ENCODE data around the gene SCD5. TPM values are rescaled to one million over a fixed set of nuclear protein-coding genes. Genes with fewer than 3 reads are reported as not detected.

SCD5 gene
- total RNA-seq, 6 experiments from 2014 or later, result 0.62 to 1.4 (median 0.96) TPM

GRCh38 chr4:82629238-82630000, 169.2 kb downstream of the SCD5 start:
- no peaks in the 10 kb centered on the region for H3K4me1 ChIP-seq
- no peak overlapping the region for H3K27ac ChIP-seq
- intact Hi-C loops (cut with DNase I), result no loop called here
- no peaks in the 10 kb centered on the region for H3K36me3 ChIP-seq
- 93% methylated on average over 2 of the region's 2 CpGs for WGBS (ENCODE audit: insufficient coverage, low coverage, low lambda C conversion rate, missing lambda C conversion rate)
- no peak overlapping the region for H3K4me3 ChIP-seq
- no peak for ATAC-seq
- no peak for TF ChIP-seq POLR2A (IDR thresholded peaks at IDR 0.05)
- TF ChIP-seq, protein P1, sequence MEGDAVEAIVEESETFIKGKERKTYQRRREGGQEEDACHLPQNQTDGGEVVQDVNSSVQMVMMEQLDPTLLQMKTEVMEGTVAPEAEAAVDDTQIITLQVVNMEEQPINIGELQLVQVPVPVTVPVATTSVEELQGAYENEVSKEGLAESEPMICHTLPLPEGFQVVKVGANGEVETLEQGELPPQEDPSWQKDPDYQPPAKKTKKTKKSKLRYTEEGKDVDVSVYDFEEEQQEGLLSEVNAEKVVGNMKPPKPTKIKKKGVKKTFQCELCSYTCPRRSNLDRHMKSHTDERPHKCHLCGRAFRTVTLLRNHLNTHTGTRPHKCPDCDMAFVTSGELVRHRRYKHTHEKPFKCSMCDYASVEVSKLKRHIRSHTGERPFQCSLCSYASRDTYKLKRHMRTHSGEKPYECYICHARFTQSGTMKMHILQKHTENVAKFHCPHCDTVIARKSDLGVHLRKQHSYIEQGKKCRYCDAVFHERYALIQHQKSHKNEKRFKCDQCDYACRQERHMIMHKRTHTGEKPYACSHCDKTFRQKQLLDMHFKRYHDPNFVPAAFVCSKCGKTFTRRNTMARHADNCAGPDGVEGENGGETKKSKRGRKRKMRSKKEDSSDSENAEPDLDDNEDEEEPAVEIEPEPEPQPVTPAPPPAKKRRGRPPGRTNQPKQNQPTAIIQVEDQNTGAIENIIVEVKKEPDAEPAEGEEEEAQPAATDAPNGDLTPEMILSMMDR (IDR thresholded peaks at IDR 0.05), result no peak
- DNase-seq, result no peak
- no peaks in the 10 kb centered on the region for H3K27me3 ChIP-seq
- H3K9me3 ChIP-seq, result no peaks in the 10 kb centered on the region

DNA sequence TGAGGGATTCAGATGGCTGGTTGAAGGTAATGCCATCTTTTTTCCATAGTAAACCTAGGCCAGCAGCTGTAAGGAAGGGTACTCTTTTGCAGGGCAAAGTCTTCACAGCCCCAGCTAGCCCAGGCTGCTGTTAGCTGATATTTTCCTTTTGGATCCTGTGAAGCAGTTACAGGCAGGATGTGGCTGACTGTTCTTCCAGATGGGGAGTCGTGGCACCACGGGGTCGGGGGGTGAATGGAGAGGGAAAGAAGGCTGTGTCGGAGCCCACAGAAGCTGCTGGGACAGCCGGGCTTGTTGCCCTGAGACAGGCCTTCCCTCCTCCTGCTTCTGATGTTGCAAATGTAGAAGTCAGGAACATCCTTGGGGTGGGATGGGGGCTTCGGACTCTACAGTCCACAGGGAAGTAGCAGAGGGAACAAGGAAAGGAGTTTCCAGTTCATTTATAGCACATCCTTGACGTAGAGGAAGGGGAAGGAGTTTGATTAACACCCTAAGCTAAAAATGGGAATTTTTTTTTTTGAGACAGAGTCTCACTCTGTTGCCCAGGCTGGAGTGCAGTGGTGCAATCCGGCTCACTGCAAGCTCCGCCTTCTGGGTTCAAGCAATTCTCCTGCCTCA, 172.2 kb downstream of the SCD5 start:
- no peak for TF ChIP-seq POLR2A (IDR thresholded peaks at IDR 0.05)
- TF ChIP-seq, protein P1 (IDR thresholded peaks at IDR 0.05), result no peak
- intact Hi-C loops (cut with DNase I), result no loop called here
- H3K9me3 ChIP-seq, result no peaks in the 10 kb centered on the region
- ATAC-seq (peak in 1 of 4 donors; percentile 15), DNase-seq (no peak)
- no peaks in the 10 kb centered on the region for H3K4me1 ChIP-seq
- no peak overlapping the region for H3K4me3 ChIP-seq
- WGBS (ENCODE audit: insufficient coverage, low coverage, low lambda C conversion rate, missing lambda C conversion rate), result 39% methylated on average over 6 of the region's 9 CpGs
- no peaks in the 10 kb centered on the region for H3K27me3 ChIP-seq
- H3K36me3 ChIP-seq, result no peaks in the 10 kb centered on the region
- no peak overlapping the region for H3K27ac ChIP-seq

DNA sequence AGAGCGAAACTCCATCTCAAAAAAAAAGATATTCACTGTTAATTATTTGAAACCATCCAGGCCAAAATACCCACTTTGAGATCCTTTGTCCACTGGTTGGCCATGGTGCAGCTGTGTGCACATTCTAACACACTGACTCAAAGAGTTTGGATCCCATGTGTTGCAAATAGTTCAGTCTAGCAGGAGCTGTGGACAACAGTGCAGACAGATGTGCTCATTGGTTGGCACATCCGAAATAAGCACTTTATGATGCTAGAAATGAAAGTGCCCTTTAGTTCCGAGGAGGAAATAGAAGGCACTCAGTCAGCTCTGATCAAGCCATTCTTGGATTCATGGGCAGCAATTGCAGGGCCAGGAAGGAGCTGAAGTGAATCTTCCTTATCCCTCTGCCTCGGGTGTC, 173.8 kb downstream of the SCD5 start:
- WGBS (ENCODE audit: insufficient coverage, low coverage, low lambda C conversion rate, missing lambda C conversion rate), result 100% methylated on average over 2 of the region's 4 CpGs
- H3K4me1 ChIP-seq, result no peaks in the 10 kb centered on the region
- ATAC-seq (no peak), DNase-seq (no peak)
- no peaks in the 10 kb centered on the region for H3K36me3 ChIP-seq
- no peaks in the 10 kb centered on the region for H3K9me3 ChIP-seq
- TF ChIP-seq POLR2A (IDR thresholded peaks at IDR 0.05), result no peak
- TF ChIP-seq, protein P1 (IDR thresholded peaks at IDR 0.05), result no peak
- H3K27ac ChIP-seq, result no peak overlapping the region
- intact Hi-C loops (cut with DNase I), result no loop called here
- H3K27me3 ChIP-seq, result no peaks in the 10 kb centered on the region
- no peak overlapping the region for H3K4me3 ChIP-seq

DNA sequence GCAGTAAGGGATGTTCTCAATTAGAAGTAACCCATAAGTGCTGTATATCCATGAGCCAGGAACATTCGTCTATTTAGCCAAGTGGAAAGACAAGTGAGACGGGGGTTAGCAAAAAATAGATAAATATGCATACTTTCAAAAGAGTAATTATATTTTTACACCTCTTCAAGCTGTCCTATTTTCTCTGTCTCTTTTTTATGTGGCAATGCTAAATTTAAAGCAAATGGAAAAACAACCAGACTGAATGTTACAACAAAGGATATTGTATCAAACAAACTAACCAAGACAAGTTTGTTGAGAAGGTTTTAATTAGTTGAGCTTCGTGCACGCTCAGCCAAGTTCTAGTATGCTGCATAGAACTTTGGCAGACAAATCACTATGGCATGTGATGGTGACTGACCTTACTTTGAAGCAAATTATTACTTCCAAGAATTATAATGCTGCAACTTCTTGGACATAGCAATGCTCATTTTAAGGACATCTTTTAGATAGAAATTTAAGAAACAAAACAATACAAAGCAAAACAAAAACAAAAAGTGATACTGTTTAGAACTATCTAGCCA, 175.4 kb downstream of the SCD5 start:
- H3K36me3 ChIP-seq, result no peaks in the 10 kb centered on the region
- H3K27ac ChIP-seq, result no peak overlapping the region
- H3K9me3 ChIP-seq, result no peaks in the 10 kb centered on the region
- TF ChIP-seq, protein P1 (IDR thresholded peaks at IDR 0.05), result no peak
- no peak for TF ChIP-seq POLR2A (IDR thresholded peaks at IDR 0.05)
- DNase-seq, result no peak
- H3K4me1 ChIP-seq, result no peaks in the 10 kb centered on the region
- no peak for ATAC-seq
- H3K27me3 ChIP-seq, result no peaks in the 10 kb centered on the region
- WGBS (ENCODE audit: insufficient coverage, low coverage, low lambda C conversion rate, missing lambda C conversion rate), result 78% methylated on average over 4 of the region's 4 CpGs
- H3K4me3 ChIP-seq, result no peak overlapping the region
- intact Hi-C loops (cut with DNase I), result no loop called here

All from right lobe of liver (tissue), 6 donors.